ENCODE results near the gene ZMAT5.

ZMAT5 gene

GRCh38 chr22:29766632-29767170, at the start of gene ZMAT5:
Gene ZMAT5, minus strand, starts transcription at chr22:29767007. Its CDS starts 18,463 bp downstream, at chr22:29748544.
- DNase-seq: peak in 55 of 56 donors; percentile 37 to 99 (median 90)

GRCh38 chr22:29816539-29816938, 49.7 kb upstream of the ZMAT5 start:
- peak in 16 of 56 donors; percentile 4 to 54 (median 14) for DNase-seq

GRCh38 chr22:29816128-29816527, 49.3 kb upstream of the ZMAT5 start:
- peak in 7 of 56 donors; percentile 2 to 20 (median 6) for DNase-seq

- DNase-seq: no peak
These were observed 48.8 kb upstream of the ZMAT5 start for GRCh38 chr22:29815580-29815979.

GRCh38 chr22:29814003-29814402, 47.2 kb upstream of the ZMAT5 start:
- no peak for DNase-seq

GRCh38 chr22:29813563-29813962, 46.8 kb upstream of the ZMAT5 start:
- no peak for DNase-seq

- no peak for DNase-seq
These were observed 46.3 kb upstream of the ZMAT5 start for GRCh38 chr22:29813126-29813525.

- DNase-seq: no peak
These were observed 44.6 kb upstream of the ZMAT5 start for GRCh38 chr22:29811377-29811776.

- no peak for DNase-seq
These were observed 43.4 kb upstream of the ZMAT5 start for GRCh38 chr22:29810216-29810615.

- DNase-seq: no peak
These were observed 39.4 kb upstream of the ZMAT5 start for GRCh38 chr22:29806196-29806595.

GRCh38 chr22:29804985-29805384, 38.2 kb upstream of the ZMAT5 start:
- DNase-seq: no peak

- no peak for DNase-seq
These were observed 36.4 kb upstream of the ZMAT5 start for GRCh38 chr22:29803190-29803589.

GRCh38 chr22:29801796-29802195, 35.0 kb upstream of the ZMAT5 start:
- DNase-seq: no peak

- no peak for DNase-seq
These were observed 34.3 kb upstream of the ZMAT5 start for GRCh38 chr22:29801153-29801552.

GRCh38 chr22:29799217-29799680, 32.4 kb upstream of the ZMAT5 start:
- DNase-seq: peak in 50 of 56 donors; percentile 13 to 82 (median 60)

GRCh38 chr22:29798801-29799200, 32.0 kb upstream of the ZMAT5 start:
- DNase-seq: peak in 1 of 56 donors; percentile 18

- DNase-seq: no peak
These were observed 31.5 kb upstream of the ZMAT5 start for GRCh38 chr22:29798318-29798717.

- DNase-seq: peak in 10 of 56 donors; percentile 8 to 45 (median 16)
These were observed 30.5 kb upstream of the ZMAT5 start for GRCh38 chr22:29797351-29797750.

GRCh38 chr22:29795663-29796062, 28.9 kb upstream of the ZMAT5 start:
- no peak for DNase-seq

GRCh38 chr22:29793396-29793795, 26.6 kb upstream of the ZMAT5 start:
- DNase-seq: no peak

- DNase-seq: no peak
These were observed 23.3 kb upstream of the ZMAT5 start for GRCh38 chr22:29790061-29790460.

GRCh38 chr22:29788339-29789279, 21.8 kb upstream of the ZMAT5 start:
- no peak for DNase-seq
